DMS 273 (cell line): ENCODE data around the gene RNF144B.
"Not testable (repeated sequence)": the region's sequence is repeated elsewhere in the genome, so short reads cannot be mapped to it uniquely, and the experiment has no call there.

ENCODE experiments used
- DNase-seq: peaks from one replicate; lab custom pipeline; 2025; ENCODE audit not compliant: unreplicated experiment; lab: John Stamatoyannopoulos, UW

RNF144B gene

DNA sequence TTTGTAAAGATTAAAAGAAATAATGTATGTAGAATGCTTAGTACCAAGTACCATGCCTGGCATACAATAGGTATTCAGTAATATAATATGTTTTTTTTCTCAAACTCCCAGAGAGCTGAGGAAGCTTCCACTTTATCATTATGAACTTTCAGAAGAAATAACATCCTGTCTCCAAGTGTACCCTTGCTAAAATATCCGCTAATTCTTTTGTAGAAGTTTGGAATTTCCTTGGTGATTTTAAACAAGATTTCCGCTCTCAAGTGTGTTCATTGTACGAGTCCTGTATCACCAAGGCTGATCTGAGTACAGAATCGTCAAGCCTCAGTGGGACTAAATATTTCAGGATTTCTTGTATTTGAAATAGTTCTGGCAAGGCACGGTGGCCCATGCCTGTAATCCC is 16.1 kb upstream of the RNF144B start:
- DNase-seq, result no peak

DNA sequence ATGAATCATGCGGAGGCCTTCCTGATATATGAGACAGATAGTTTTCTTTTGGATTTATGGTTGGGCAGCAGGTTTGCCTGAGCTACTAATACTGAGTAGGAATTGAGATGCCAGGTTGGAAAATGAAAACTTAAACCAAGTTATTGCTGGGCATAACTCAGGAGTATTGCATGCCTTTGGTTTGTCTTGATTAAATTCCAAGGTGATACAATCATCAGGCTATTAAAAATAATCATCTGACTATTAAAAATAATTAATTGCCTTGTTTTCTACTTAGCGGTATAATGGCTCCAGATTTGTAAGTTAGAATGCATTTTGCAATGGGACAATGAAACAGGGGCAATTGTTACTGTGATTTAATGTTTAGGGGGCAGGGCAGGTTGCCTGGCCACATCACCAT is 15.5 kb upstream of the RNF144B start:
- no peak for DNase-seq

DNA sequence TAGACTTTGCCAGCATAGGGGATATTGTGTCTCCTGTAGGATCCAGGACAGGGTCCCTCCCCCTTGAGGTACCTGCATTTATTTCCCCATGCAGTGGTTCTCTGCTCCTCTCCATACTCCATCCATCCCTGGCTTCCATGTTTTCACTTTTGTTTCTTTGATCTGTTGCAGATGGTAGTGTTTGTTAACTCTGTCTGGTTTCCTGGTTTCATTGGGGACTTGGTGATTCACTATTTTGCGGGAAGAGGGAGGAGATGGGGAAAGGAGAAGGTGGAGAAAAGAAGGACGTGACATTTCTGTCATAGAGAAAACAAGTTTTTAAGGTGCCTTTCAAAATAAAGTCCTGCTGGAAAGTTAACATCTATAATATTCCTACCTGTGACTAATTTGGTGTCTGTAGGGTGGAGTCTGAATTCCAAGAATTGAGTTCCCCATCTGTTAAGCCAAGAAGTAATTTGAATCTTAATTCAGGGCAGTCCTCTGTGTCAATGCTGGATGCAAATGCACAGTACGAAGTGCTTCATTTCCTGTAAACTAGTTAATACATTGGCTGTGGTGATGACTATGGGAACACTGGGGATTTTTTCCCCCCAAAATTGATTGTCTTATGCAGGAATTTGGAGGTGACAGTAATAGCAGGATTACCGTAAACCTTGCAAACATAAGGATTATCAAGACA is 6.9 kb upstream of the RNF144B start:
- no peak for DNase-seq

DNA sequence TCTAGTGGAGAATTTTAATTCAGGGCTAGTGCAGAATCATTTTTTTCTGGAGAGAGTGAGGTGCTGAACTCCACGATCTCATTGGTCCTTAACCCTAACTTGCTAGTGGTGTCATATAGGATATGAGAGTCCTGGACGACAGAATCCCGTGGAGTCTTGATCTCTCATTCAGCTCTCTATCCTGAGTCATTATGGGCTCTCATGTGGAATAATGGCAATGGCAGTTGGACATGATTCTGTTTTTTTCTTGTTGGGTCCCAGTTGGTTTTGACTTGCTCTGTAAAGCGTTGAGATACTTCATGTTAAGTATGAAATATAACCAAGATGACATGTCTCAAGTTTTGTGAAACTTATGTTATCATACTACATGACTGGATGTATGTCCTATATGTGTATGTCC is 6.3 kb upstream of the RNF144B start:
- no peak for DNase-seq

DNA sequence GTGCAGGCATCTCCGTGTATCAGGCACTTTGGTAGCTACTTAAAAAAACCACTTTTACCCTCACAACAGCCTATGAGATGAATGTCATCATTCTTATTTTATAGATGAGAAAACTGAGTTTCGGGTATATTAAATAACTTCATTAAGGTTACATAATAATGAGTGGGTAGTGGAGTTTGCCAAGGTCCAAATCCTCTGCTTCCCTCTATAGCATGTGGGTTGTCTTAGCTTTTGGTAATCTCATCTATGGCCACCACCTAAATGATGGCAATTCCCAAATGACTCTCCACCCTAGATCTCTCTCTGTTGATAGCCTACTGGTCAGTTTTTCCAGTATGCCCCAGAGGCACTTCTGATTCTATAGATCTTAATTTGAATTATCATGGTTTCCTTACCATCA is 3.7 kb upstream of the RNF144B start:
- no peak for DNase-seq

DNA sequence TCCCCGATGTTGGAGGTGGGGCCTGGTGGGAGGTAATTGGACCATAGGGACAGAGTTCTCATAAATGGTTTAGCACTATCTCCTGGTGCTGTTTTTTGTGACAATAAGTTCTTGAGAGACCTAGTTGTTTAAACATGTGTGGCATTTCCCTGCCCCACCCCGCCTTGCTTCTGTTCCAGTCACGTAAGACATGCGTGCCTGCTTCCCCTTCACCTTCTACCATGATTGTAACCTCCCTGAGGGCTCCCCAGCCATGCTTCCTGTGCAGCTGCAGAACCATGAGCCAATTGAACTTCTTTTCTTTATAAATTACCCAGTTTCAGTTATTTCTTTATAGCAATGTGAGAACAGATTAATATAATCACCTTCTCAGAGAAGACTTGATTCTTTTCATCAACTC is 2.5 kb upstream of the RNF144B start:
- no peak for DNase-seq

DNA sequence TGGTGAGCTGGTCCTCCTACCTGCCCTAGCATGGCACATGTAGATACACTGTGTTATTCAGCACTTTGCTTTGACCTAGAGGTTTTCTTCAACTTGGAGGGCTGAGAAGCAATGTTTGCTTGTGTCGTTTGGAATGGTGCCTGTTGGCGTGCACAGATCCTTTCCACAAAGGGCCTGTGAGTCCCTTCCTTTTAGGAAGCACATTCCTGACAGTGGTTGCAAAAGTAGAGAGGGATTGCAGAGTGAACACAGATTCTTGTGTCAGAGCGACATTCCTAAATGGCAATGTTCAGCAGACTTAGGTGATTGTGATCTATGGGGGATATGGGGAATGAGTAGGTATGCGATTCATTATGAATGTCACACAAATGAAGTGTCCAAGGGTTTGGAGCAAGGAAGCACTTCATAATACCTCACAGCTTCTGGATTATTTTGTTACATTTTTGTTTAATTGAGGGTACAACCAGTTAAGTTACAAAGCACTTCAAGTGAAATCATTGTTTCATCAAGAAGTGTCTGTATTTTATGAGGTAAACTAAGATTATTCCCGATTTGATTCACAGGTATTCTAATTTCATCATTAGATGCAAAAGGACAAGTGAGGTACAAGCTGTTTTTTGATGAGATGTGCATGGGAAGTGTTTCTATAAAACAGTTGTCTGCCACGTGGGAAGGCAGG is 713 bp upstream of the RNF144B start:
- DNase-seq, result no peak

DNA sequence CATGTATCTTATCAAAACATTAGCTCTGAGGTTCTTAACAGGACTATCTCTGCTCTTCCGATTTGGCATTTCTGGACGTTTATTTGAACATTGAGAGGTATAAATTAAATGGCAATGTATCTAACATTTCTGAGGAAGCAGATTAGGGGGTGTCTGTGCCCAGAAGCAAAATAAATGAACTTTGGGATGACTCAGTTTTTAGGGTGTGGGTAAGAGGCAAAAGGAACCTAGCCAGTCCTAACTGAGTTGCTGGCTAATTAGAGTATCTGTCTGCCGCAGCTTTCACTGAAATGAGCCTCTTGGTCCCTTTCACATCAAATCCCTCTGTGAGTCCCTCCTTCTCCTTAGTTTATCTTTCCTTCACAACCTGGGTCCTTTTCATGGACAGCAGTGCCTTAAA is 1.1 kb downstream of the RNF144B start:
- DNase-seq, result no peak

DNA sequence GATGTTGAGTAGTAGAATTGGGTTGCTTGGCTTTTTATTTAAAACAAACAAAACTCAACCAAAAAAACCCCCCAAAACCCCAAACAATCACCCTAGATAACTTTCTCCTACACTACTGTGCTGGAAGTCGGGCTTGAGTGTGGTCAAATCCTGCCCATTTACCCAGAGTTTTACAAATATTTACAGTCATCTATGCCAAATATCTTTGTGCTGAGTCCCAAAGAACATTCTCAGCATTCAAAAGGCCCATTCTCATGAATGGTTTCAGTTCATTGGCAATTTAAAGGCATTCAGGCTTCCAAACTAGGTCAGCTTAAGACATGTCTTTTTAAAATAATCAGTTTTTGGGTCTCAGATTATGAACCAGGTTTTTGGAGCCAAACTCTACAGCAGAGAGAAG is 1.8 kb downstream of the RNF144B start:
- DNase-seq, result no peak

DNA sequence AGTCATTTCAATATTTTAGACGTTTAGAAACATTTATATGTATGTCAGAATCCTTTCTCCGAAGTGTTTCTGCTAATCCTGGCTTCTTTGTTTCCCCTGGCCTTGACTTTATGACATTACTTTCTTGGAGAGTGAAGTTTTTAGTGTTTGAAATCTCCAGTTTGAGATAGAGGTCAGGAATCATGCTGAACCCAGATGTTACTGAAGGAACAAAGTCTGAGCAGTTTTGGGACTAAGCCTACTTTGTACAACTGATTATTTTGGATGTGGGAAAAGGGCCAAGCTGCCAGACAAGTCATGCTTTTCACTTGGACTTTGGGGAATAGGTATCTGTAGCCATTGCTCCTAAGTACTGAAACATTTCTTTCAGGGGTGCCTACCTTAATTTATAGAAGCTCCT is 2.3 kb downstream of the RNF144B start:
- DNase-seq, result no peak

DNA sequence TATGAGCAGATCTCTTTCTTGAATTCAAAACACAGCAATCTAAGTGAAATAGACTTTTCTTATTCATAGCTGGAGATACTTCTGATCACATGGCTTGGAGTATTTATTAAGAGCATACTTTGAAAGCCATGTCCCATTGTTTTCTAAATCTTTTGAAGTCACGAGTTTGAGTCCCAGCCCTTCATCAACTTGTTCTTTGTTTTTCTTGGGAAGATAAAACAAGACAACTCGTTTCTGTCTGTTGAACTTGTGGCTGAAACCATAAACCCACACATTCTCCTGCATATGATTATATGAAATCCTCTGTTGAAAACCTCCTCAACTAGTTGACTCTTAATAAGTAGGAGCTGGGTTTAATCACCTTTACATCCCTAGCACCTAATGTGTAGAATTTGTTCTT is 3.3 kb downstream of the RNF144B start:
- no peak for DNase-seq

DNA sequence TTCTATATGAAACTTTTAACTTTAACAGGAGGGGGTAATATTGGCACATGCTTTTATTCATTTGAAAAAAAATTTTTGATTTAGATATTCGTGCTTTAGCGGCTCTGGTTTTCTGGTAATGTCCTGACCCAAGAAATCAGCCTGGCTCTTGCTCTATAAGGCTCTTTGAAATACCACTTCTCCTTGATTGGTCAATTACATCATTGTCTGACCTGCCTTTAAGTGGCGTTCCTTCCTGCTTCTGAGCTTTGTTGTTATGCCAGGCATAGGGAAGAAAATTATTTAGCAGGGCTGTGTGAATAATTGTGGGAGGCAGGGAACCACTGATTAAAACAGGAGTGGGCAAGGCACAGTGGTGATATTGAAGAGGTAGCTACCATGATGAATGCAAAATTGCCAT is 3.9 kb downstream of the RNF144B start:
- DNase-seq, result no peak

DNA sequence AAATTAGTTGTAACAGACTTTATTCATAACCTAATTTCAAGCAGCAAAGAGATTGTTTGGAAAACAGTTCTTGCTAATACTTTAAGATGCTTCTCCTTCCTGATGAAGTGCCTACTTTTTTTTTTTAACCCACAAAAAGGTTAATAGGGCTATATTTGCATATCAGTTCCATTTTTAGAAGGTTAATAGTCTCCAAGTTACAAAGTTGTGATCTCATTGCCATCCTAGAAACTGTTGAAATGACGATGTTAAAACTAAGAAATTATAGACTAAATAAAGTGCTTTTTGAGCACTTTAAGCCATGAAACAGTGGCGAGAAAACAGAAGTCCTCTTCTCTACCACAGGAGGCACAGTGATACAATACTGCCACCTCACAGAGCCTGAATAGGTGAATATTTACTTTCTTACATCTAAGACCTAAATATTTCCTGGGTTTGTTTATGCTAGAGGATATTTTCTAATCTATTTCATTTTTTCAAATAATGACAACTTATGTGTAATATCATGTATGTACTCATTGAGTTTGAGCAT is 5.3 kb downstream of the RNF144B start:
- DNase-seq, result no peak

DNA sequence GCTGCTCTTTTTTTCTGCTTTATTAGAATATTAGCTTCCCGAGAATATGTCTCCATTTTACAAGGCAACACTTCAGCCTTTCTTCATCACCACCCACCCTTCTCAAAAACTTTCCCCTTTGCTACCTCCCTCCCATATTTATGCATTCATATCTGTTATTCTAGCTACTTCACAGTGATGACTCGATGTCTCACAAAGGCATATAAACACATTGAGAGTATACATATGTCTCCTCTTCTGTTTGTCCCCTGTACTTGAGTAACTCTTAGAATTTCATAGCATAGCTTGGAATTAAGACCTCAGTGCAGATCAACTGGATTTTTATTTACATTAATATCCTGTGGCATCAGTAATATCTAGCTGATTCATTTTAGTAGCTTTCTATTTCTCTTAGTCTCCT is 6.5 kb downstream of the RNF144B start:
- no peak for DNase-seq

DNA sequence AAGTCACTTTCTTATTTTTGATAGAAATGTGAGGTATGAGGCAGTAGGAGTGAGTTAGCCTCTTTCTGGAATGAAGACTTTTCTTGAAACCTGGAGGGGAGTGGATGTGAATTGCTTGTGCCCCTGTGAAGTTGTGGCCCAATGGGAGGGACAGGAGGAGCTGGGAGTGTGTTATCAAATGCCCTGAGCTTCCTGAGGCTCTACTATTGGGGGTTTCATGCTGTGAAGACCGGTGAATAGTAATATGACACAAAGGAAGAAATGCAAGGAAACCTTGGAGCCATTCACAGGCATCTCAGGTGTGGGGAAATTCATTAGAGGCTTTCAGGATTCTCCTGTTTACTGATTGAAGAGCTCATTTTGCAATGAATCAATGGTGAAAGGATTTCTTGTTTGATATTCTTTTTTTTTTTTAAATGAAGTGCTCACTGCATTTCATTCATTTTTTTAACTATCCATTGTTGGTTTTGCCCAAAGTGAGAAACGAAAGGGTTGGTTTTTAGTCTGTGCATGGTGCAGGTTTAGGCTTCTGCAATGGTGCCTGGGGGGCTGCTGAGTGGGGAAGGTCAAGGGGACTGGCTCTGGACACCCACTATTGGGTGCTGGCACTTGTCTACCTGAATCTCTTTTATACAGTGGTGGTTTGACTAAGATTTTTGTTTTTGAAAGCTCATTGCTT is 8.2 kb downstream of the RNF144B start:
- no peak for DNase-seq

DNA sequence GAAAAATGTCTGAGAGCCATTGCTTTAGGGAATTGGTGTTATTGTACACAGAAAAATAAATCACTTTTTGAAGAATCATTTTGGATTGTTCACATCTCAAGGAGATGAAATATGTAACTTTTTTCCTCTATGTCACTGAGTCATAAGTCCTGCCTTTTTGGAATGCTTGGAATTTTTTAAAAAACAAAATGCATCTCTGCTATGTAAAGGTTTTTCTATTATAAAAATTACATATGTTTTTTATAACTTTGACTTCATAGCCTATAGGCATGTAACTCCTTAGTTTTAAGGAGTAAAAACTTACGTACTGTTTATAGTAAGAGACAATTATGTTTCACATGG is 8.7 kb downstream of the RNF144B start:
- no peak for DNase-seq

DNA sequence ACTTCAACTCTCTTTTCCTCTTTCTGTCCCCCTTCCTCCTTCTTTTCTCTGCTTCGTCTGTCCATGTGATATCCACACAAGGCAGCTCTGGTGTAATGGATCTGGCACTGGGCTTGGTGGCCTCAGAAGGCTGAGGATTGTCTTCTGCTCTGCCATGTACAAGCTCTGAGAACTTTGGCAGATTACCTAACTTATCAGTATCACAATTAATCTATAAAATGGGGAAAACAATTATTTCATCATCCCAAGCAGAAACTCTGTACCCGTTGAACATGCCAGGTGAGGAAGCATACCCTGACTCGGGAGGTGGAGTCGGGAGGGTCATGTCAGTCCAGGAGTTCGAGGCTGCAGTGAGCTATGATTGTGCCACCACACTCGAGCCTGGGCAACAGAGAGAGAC is 10.6 kb downstream of the RNF144B start:
- DNase-seq, result no peak

DNA sequence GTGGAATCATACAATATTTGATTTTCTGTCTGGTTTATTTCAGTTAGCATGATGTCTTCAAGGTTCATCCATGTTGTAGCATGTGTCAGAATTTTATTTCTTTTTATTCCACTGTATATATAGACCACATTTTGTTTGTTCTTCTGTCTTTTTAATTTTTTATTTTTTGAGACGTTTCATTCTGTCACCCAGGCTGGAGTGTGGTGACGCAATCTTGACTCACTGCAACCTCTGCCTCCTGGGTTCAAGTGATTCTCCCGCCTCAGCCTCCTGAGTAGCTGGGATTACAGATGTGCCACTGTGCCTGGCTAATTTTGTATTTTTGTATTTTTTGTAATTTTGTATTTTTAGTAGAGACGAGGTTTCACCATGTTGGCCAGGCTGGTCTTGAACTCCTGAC is 11.1 kb downstream of the RNF144B start:
- not testable (repeated sequence) for DNase-seq

DNA sequence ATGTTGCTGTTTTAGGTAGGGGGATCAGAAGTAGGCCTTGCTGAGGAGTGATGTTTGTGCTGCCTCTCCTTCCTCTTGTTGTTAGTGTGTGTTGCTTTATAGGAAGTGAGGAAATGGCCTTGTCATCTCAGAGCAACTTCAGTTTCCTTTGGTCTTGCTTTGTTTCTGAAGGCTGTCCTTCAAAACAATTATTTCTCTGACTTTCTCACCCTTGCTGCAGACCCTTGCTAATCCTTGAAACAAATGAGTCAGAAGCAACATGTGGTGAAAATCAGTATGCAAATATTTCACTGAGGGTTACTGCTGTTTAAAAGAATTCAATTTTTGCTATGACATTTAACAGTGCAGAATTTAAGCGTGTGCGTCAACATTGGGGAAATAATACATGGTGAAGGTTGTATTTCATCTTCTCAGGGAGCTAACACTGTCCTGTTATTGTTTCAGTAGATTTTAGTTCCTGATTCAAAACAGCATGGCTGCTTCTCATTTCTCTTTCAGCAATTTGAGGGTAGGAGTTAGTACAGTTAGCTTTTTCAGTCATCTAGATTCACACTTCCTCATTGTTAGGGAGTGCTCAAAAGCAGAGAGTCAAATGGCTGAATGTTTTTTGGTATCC is 13.8 kb downstream of the RNF144B start:
- no peak for DNase-seq

DNA sequence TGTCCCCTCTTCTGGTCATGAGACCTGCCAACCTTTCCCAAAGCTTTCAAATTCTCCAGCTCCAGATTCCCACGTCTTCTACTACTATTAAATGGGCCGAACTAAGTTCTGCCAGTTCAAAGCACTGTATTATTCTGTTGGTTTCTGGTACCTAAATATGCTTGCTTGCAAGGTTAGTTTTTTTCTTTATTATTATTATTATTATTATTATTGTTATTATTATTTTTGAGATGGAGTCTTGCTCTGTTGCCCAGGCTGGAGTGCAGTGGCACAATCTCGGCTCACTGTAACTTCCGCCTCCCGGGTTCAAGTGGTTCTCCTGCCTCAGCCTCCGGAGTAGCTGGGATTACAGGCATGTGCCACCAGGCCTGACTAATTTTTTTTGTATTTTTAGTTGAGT is 17.8 kb downstream of the RNF144B start:
- DNase-seq, result not testable (repeated sequence)

DNA sequence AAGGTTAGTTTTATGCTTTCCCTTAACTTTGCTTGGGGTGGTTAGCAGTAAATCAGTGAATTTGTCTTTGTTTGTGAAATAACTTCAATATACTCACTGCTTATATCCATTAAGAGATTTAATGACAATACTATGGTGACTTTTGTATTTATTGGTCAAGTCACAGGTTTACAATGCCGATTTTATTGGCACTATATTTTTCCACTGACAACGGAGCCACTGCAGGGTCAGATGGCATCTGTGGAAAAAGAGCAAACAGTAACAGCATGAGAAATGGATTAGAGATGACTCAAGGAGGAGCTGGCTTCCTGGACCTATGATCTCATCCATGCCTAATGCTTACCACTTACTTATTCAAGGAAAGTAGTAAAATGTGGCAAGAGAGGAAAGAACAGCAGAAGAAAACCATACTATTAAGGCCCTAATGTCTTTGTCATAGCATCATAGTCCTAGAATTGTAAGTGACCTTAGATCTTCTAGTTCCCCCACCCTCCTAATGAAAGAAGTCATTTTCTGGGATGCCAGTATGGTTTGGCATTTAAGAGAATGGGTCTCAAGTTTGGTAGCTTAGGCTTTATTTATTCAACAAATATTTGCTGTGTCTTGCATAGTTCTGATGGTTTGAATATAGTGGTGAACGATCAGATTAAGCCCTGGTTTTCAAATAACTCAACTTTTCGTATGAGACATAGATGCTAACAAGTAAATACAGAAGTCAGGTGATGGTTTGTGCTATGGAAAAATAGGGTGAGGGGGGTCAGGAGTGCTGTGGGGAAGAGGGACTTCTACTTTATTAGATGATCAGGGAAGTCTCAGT is 18.5 kb downstream of the RNF144B start:
- no peak for DNase-seq
